C1 segment of cervical spinal cord (tissue), 14 donors: Measurements from ENCODE around the gene TNFAIP8L2.
"Not testable (repeated sequence)": the region's sequence is repeated elsewhere in the genome, so short reads cannot be mapped to it uniquely, and the experiment has no call there.

Experiments
- DNase-seq, 14 donors: peaks; one replicate each; lab custom pipeline; 2025; lab: John Stamatoyannopoulos, UW

The TNFAIP8L2 gene

GRCh38 chr1:151188667-151189066, 32.2 kb downstream of the TNFAIP8L2 start:
- DNase-seq = not testable (repeated sequence)

DNA sequence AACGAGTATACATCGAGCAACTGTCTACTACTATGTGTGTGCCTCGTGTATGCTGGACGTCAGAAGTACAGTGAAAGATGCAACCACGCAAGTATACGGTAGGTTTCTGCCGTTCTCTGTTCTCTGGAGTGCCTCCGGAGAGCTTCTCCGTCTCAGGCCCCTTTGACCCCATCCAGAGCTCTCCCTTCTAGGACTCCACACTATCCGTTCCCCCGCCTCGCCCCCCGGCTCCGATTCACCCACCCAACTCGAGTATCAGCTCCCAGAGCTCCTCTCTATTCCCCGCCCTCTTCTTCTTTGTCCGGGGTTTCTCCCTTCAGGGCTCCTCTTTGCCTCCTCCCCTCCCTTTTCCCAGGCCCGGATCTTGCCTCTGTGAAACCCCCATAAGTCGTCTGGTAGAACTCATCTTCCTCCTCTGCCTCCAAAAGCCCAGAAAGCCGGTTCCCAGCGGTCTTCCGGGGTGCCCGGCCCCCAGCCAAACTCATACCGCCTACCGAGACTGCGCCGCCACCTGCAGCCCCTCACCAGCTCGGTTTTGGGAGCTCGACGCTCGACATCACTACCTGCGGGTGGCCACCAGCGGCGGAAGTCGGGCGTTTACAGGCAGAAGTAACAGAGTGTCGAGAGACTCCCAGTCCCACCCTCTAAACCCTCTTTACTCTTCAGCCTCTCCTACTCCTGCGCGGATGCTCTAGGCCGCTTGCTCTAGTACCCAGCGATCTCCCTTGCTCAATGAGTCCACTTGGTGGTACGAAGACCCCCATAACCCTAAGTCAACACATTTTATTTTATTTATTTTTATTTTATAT, 33.4 kb downstream of the TNFAIP8L2 start, which contains the start of gene VPS72:
Gene VPS72, minus strand, starts transcription at position 561 of the 809 bp plus-strand sequence. Its CDS starts 76 bp downstream, at position 485.
- DNase-seq = peak in 13 of 14 donors; percentile 33 to 85 (median 77)

- DNase-seq = no peak
Observed at GRCh38 chr1:151192047-151192446, 35.6 kb downstream of the TNFAIP8L2 start.

GRCh38 chr1:151193304-151193703, 36.9 kb downstream of the TNFAIP8L2 start:
- DNase-seq = no peak

DNA sequence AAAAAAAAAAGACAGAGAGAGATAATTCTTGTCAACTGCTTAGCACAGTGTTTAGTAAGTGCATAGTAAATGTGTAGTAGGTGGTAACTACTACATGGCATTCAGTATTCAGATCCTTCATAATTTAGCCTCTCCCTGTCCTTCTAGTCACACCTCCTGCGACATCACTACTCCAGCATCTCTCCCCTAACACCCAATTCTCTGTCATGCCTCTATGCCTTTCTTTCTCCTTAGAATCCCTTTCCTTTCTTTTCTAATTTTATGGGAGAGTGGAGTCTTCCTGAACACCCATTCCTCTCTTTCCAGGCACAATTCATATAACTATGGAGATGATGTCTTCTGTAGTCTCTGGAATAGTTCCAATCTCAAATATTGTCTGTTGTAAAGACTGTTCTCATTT, 37.4 kb downstream of the TNFAIP8L2 start:
- no peak for DNase-seq

DNA sequence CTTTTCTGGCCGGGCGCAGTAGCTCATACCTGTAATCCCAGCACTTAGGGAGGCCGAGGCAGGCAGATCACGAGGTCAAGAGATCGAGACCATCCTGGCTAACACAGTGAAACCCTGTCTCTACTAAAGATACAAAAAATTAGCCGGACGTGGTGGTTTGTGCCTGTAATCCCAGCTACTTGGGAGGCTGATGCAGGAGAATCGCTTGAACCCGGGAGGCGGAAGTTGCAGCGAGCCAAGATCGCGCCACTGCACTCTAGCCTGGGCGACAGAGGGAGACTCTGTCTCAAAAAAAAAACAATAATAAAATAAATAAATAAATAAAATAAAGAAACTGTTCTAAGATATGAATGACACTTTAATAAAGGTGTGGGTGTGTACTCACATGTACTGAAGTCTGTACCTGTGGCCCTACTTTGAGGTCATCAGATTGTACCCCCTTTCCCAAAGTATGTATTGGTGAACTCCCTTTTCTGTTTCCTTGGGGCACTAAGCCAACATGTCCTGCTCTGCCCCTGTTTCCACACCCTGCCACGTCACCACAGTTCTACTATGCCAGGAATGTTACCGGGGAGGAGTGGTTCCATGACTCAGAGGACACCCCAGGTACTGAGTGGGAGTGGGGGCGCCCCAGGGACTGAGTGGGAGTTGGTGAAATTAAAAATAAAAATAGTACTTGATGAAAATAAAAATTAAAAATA, 38.6 kb downstream of the TNFAIP8L2 start:
- DNase-seq = not testable (repeated sequence)

- DNase-seq = peak in 7 of 14 donors; percentile 3 to 71 (median 9)
Observed at GRCh38 chr1:151196292-151196800, 39.9 kb downstream of the TNFAIP8L2 start.

DNA sequence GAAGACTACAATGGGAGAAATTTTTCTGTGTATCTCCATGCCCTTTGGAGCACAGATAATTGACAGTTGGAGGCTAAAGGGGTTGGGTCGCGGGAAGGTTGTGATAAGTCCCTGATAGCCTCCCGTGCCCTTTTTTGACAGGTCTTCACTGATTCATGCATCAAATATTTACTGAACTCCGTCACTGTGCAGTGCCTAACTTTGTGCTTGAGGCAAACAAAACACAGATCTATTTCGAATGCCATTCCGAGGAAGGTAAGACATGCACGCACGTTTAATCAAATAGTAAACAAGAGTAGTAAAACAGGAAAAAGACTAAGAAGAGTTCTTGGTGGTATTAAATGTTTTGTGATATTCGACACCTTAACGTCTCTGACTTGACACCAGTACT, 41.4 kb downstream of the TNFAIP8L2 start:
- peak in 2 of 14 donors; percentile 21 to 50 for DNase-seq

DNA sequence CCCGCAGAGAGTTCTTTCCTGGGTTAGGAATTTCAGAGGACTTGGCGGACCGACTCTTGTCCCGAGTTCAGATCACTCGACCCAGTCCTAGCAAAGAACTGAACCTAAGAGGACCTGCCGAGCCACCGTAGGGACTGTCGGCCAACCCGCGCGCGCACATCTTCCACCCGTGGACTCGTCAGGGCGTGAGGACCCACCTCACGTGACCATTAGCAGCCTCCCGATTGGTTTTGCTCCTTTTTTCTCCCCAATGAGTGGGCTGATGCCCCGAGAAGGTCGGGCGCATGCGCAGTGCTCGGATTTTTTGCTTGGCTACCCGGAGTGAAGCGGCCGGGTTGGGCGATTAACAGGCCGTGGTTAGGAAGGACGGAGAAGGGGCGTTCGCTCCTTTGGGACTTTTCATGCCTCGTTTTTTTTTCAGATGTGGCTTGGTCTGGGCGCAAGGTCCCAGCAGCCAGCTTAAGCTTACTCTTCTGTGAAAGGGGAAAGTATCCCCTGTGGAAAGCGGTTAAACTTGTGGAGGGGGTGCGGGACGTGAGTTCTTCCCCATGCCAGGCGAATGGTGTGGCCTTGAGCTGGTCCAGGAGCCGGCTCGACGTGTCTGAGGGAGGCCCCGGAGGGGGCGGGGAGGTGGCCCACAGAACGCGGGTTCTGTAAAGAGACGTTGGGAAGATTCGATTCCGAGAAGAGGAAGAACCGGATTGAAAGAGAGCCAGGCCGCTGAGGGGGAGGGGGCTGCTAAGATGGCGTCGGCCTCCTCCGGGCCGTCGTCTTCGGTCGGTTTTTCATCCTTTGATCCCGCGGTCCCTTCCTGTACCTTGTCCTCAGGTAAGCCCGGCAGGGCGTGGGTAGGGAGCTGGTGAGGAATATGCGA, 42.0 kb downstream of the TNFAIP8L2 start, which contains the start of gene PIP5K1A:
Gene PIP5K1A, plus strand, starts transcription at position 299 of the 874 bp plus-strand sequence. Its CDS starts 445 bp downstream, at position 744.
- peak; percentile 88 to 99 (median 97) for DNase-seq

GRCh38 chr1:151199873-151200581, 43.6 kb downstream of the TNFAIP8L2 start:
- DNase-seq = no peak

GRCh38 chr1:151205381-151205965, 49.0 kb downstream of the TNFAIP8L2 start:
- not testable (repeated sequence) for DNase-seq
